Putamen (tissue), 1 donor: ENCODE data around the gene ABCC4.

Experiments used
- DNase-seq: peaks from one replicate; pipeline ENCODE4 v3.0.0-alpha.2; 2016; ENCODE audit warnings: low spot score

The ABCC4 gene

DNA sequence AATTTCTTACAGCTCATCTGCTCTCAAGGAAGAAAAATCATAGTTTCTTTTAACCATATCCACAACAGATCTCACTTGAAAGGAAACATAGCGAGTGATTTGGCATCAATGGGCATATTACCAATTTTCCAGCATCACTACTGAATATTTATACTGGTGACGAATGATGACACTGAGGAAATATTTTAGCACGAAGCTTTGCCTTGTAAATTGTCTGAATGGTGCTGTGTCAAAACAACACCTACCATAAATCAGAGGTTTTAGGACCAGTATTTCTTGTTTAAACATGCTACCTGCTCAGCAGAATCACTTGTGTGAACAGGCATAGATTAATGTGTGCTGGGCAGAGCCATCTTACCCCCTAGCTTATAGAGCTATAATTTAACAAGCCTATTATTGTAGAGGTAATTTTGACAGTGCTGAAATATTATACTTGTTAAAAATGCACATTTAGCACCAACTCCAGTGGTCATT, 146.8 kb downstream of the ABCC4 start:
- DNase-seq: no peak

- DNase-seq: no peak
Measured at GRCh38 chr13:95153647-95154412, 147.4 kb downstream of the ABCC4 start.

DNA sequence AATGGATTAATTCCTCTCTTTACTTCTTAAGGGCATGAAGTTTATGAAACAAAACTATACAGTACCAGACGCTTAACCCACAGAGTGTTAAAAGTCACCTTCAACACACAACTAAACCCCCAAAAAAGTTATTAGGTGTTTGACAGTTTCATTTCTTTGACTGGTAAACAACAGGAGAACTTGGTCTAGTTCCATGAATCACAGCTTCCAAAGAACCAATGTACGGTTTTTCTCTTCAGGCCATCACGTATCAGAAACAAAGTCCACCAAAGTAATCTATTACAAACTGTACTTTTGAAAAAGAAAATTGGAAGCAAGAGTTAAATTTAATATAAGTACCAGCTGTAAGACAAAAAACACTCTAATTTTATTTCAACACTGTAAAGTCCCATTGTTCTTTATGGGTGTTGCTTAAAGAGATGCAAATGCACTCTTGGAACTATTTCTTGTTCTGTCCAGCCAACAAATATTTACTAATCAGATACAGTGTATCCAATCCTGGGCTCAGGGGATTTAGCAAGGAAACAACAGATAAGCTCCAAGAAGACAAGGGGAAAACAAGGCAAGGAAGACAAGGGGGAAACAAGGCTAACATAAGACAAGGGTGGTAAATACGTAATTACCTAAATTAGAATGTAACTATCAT, 149.2 kb downstream of the ABCC4 start:
- DNase-seq: no peak

DNA sequence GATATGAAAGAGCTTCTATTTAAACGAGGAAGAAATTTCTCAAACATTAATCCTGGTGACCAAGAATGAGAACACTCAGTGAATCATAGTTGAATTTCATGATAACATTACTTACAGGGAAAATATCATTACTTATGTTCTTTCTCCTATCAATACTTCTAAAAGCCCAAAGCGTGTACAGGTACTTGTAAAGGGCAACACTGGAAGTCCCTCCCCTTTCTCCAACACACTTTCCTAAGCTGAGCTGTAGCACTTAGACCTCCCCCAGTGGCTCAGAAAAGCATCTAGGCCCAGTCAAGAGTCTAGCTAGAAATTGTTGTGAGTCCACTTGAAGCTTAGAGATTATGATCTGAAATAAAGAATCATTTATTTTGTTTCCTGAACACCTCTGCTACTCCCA, 150.7 kb downstream of the ABCC4 start:
- DNase-seq: no peak

GRCh38 chr13:95146486-95146885, 154.8 kb downstream of the ABCC4 start:
- no peak for DNase-seq

DNA sequence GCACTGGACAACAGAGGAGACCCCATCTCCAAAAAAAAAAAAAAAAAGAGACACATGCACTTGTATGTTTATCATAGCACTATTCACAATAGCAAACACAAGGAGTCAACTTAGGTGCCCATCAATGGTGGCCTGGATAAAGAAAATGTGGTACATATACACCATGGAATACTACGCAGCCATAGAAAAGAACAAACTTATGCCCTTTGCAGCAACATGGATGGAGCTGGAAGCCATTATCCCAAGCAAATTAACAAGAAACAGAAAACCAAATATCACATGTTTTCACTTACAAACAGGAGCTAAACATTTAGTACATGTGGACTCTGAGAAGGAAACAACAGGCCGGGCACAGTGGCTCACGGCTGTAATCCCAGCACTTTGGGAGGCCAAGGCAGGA, 155.7 kb downstream of the ABCC4 start:
- no peak for DNase-seq

DNA sequence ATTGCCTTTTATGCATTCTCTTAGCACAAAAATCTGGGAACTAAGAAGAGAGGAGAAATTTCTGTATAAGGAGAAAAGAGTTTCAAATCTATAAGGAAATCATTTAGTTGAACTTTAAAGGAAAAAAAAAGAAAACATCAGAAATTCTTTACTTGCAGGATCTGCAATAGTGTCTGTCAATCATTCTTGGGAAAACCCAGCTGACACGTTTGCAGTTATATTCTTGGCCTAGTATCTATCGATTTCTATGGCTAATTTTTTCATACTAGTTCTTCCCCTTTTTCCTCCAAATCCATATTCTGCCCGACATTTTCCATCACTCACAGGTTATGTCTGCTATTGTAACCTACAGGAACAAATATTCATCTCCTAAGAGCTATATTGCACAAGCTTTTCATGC, 160.7 kb downstream of the ABCC4 start:
- no peak for DNase-seq

GRCh38 chr13:95138876-95139585, 162.2 kb downstream of the ABCC4 start:
- no peak for DNase-seq

GRCh38 chr13:95137096-95137495, 164.2 kb downstream of the ABCC4 start:
- no peak for DNase-seq

DNA sequence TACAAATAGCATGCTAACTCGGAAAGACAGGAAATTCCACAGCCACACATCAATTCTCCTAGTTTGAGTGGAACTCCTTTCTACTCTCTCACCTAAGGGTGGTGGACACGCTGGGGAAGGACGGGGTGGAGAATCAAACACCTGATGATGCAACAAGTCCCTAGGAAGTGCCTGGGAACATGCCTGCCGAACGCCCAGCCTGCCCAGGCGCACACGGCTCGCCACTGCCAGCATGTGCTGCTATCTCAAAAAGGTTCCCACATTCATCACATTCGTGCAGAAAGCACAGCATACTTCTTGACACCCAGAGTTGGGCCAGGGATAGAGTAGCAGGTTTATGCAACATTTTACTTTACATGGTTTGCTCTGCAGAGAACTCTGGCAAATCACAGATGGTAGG, 164.6 kb downstream of the ABCC4 start:
- no peak for DNase-seq

GRCh38 chr13:95133498-95133897, 167.8 kb downstream of the ABCC4 start:
- DNase-seq: no peak

GRCh38 chr13:95129004-95129403, 172.2 kb downstream of the ABCC4 start:
- no peak for DNase-seq

DNA sequence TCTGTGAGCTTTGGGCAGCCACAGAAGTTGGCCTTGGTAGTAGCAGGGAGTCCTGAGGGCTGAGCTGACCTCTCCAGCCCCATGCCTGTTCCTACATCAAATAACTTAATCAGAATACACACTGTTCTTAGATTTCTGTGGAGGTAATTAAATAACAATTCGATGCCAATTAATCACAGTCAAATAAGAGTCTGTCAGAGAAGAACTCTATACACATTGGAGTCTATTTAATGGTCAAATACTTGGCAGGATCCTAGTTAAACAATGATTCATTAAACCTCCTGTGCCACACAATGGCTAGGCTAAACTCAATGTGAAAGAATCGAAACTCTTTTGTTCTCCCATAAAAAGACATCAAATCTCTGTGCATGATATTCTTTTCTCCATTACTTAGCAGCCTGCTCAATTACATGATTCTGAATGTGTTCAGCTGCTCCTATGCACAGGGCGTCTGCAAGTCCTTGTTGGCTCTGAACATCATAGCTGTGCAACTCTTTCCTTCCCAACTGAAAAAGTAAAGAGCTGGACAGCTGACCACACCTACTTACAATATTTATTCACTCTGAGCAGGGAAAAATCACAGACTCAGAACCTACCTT, 173.1 kb downstream of the ABCC4 start:
- DNase-seq: no peak

DNA sequence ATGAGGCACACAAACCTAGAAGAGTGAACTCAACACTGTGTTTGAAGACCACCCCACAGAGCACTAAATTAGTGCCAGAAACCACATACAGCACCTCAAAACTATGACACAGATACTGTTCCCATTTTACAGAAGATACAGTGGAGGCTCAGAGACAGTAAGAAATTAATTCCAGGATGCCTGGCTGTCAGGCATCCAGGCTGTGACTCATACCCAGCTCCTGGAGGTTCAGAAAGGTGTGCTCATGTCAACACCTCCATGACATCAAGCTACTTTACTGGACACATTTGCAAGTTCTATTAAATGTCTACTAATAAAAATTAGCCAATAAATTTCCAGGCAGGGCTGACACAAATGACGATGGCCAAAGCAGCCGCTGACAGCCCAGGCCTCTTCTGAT, 176.3 kb downstream of the ABCC4 start:
- DNase-seq: no peak

DNA sequence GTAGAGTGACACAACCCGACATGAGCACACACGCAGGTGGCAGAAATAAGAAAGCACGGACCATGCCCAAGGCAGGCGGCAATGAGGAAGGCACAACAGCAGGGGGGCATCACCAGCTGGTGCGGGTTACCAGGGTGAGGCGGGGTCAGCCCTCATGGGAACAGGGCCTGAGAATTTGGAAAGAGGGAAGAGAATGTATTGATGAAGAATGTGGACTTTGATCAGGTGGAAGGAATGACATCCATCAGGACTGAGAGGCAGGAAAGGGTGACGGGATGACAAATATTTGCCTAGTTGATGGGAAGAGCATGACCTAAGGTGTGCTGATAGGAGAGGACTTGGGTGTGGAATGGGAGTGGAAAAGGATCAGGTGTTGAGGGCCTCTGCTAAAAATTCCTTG, 177.5 kb downstream of the ABCC4 start:
- no peak for DNase-seq

GRCh38 chr13:95122063-95122462, 179.2 kb downstream of the ABCC4 start:
- DNase-seq: no peak

DNA sequence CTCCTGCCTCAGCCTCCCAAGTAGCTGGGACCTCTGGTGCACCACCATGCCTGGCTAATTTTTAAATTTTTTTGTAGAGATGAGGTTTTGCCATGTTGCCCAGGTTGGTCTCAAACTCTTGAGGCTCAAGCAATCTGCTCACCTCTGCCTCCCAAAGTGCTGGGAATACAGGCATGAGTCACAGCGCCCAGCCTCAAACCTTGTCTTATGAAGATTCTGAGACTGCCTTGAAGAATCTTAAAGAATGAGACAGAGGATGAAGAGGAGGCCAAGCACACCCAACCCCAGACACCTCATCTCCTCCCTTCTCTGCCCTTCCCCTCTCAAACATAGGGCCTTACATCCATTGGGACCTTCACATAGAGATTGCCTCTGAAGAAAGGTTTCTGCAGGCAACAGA, 179.7 kb downstream of the ABCC4 start:
- no peak for DNase-seq

DNA sequence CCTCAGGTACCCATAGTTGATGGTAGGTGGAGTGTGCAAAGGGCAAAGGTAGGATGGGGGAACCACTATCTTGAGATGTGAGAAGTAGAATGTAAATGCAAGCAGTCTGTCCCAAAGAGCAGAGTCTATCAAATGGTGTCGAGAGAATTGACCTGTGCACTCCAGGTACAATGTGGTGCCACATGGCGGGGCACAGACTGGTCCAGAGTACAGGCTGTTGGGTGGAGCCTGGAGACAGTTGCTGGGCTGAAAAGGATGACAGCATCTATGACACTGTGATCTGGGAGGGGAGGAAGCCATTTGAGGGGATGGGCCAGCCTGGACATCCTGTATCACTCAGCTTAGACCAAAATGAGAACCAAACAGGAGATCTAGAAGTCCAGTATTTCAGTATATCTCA, 180.6 kb downstream of the ABCC4 start:
- DNase-seq: no peak

DNA sequence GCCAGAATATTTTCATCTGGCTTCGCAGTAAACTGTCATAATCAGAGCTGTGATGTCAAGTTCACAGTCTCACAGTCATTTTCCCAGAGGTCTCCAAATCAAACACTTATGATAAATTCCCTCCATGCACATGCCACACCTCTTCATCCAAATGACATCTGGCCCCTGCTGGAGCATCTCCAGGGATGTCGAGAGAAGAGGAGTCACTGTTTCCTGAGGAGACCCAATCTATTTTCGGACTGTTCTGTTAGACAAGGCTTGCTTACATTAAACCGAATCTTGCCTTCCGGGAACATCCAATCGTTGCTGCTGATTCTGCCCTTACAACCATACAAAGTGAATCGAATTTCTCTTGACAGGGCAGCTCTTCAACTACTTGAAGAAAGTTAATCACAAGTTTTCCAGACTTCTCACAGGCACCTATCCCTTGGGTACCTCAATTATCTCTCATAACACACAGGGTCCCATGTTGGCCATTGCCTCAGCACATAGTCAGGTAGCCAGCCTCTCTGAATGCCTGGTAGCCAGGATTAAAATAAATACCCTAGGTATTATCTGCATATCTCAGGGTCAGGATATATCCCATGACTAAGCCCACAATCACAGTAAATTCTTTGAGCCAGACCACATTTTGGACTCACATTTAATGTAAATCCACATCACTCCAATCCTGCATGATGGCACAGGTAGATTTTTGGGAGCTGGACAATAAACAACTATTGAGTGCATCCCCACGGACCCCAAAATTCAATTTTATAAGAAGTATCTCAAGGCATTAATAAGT, 182.5 kb downstream of the ABCC4 start:
- no peak for DNase-seq

- DNase-seq: no peak
Measured at GRCh38 chr13:95117092-95117491, 184.2 kb downstream of the ABCC4 start.

- DNase-seq: no peak
Measured at GRCh38 chr13:95115525-95115924, 185.7 kb downstream of the ABCC4 start.

DNA sequence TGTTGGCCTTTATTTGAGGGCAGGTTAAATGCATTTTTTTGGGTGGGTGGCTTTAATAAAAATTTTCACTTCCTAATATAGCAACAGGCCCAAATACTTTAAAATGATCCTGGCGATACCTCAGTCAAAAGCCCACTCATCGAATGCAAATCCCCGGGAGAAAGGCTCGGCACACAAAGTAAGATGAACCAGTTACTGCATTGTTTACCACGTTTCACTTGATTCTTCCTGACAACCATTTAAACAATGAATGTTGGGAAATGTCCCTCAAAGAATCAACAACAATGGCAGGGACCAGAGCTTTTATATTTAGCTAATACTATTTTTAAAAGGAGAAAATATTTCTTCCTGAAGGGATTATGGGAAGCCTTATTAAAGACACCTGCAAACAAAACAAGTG, 187.7 kb downstream of the ABCC4 start:
- no peak for DNase-seq
